Activated naive CD4-positive, alpha-beta T cell treated with anti-CD3 and anti-CD28 coated beads, Interleukin-2, amount 10 ng/mL, durations not matched to agents 7 days and 5 days (primary cell): ENCODE measurements around the gene HTRA3.

Experiments
- CTCF ChIA-PET: fragments of 350-600 bp; sonication (Branson Sonifier 250); formaldehyde crosslinking; loops from one replicate; lab custom pipeline; 2021; ENCODE audit warnings: antibody characterized with exemption; lab: Charles Lee
- DNase-seq: peaks from one replicate; pipeline ENCODE4 v3.0.0-alpha.2; 2020
- H3K27ac Mint-ChIP-seq: one replicate; pipeline ENCODE4 v1.8.0; 2021; ENCODE audit warnings: mild to moderate bottlenecking, moderate library complexity, mixed read lengths
- H3K27me3 Mint-ChIP-seq: one replicate; pipeline ENCODE4 v1.8.0; 2021; ENCODE audit warnings: mild to moderate bottlenecking, mixed read lengths
- H3K36me3 Mint-ChIP-seq: one replicate; pipeline ENCODE4 v1.8.0; 2021; ENCODE audit warnings: mixed read lengths
- H3K4me1 Mint-ChIP-seq: one replicate; pipeline ENCODE4 v1.8.0; 2021; ENCODE audit warnings: mixed read lengths
- H3K4me3 Mint-ChIP-seq: one replicate; pipeline ENCODE4 v1.8.0; 2021; ENCODE audit warnings: mild to moderate bottlenecking, moderate library complexity, mixed read lengths
- H3K9me3 Mint-ChIP-seq: one replicate; pipeline ENCODE4 v1.8.0; 2021; ENCODE audit warnings: mixed read lengths

HTRA3 gene

DNA sequence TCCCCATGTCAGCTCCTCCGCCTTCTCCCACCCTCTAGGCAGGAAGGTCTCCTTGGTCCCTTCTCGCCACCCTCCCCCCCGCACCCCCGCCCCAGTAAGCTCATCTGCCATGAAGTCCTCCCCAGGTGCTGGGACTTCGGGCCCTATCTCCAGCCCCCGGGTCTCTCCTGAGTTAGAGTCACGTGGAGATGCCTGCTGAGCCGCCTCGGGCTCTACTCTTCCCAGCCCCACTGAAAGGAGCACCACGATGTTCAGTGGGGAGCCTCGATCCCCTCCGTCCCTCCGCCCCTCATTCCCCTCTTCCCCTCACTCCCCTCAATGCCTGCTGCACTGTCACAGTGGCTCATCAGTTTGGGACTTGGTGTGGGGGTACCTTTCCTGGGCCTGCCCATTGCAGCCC is 3.9 kb downstream of the HTRA3 start:
- no peaks in the 10 kb centered on the region for H3K9me3 Mint-ChIP-seq
- no peak overlapping the region for H3K27ac Mint-ChIP-seq
- no peaks in the 10 kb centered on the region for H3K4me1 Mint-ChIP-seq
- H3K36me3 Mint-ChIP-seq = no peaks in the 10 kb centered on the region
- no peak for DNase-seq
- H3K4me3 Mint-ChIP-seq = no peak overlapping the region
- CTCF ChIA-PET = no interaction called here
- H3K27me3 Mint-ChIP-seq = peaks cover 60% of the 10 kb centered on the region

DNA sequence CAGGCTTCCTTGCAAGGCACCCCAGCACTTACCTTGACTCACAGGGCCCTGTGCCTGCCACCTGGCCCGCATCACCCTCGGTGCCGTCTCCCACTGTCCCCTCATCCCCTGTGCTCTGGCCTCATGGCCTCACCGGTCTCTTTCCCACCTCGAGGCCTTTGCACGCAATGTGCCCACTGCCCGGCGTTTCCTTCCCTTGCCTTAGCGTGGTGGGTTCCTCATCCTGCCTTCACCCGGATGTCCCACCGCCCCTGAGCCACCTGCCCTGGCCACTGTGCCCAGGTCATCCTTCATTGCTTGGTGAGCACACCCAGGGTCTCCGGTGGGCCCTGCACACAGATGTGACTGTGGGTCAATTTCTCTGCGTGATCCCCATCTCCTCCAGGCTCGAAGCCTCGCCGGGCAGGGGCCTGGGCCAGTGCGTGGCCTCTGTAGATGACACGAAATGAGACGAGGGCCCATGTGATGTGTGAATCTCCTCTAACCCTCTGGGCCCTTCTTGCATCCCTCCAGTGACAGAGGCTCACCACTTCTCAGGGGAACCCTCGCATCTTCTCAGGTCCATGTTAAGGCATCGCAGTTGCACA is 4.6 kb downstream of the HTRA3 start:
- H3K27ac Mint-ChIP-seq = no peak overlapping the region
- CTCF ChIA-PET = no interaction called here
- H3K27me3 Mint-ChIP-seq = peaks cover 53% of the 10 kb centered on the region
- H3K36me3 Mint-ChIP-seq = no peaks in the 10 kb centered on the region
- no peaks in the 10 kb centered on the region for H3K9me3 Mint-ChIP-seq
- no peak overlapping the region for H3K4me3 Mint-ChIP-seq
- DNase-seq = no peak
- no peaks in the 10 kb centered on the region for H3K4me1 Mint-ChIP-seq

- Mint-ChIP-seq H3K27ac (no peak overlapping the region), H3K4me3 (no peak overlapping the region), H3K27me3 (peaks cover 49% of the 10 kb centered on the region), H3K36me3 (no peaks in the 10 kb centered on the region), H3K4me1 (no peaks in the 10 kb centered on the region), H3K9me3 (no peaks in the 10 kb centered on the region)
- CTCF ChIA-PET = no interaction called here
- no peak for DNase-seq
Measured at GRCh38 chr4:8274765-8275547, 5.4 kb downstream of the HTRA3 start.

- Mint-ChIP-seq H3K4me1 (no peaks in the 10 kb centered on the region), H3K4me3 (no peak overlapping the region), H3K36me3 (no peaks in the 10 kb centered on the region), H3K9me3 (no peaks in the 10 kb centered on the region), H3K27ac (no peak overlapping the region), H3K27me3 (peaks cover 44% of the 10 kb centered on the region)
- CTCF ChIA-PET = no interaction called here
- no peak for DNase-seq
Measured at GRCh38 chr4:8275548-8275910, 6.0 kb downstream of the HTRA3 start.

DNA sequence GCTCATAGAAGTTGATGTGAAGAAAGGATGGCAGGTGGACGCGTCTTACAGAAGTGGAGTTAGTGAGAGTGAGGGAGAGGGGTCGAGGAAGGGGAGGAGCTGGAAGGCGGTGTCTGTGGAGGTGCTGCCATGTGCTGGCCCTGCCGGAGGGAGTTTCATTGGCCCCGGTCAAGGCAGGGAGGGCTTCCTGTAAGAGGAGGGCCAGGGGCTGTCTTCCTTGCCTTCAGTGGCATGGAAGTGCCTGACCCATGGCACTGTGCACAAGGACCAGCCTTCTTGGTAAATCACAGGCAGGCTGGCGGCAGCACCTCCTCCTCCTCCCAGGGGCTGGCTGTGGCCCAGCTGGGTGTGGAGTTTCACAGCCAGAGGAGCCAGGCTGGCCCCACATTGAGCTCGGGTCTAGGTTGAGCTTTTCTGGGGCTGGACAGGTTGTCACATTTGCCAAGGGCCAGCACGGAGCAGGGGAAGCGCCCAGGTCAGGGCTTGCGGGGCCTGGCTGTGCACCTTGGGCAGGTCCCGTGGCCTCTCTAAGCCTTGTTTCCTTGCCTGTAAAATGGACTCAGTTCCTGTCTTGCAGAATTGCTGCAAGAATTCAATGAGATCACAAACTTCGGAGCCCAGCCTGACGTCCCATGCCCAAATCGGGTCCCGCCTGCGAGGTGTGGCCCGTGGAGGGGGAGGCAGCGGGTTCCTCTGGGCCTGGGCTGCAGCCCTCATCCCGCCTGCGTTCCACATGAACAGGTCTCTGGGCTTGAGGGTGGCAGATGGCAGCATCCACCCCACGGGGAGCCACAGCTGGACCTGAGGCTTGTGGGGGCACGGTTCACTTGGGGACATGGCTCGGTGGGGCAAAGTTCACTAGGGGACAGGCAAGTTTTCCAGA is 7.0 kb downstream of the HTRA3 start:
- H3K27ac Mint-ChIP-seq = no peak overlapping the region
- CTCF ChIA-PET = no interaction called here
- no peaks in the 10 kb centered on the region for H3K36me3 Mint-ChIP-seq
- H3K4me3 Mint-ChIP-seq = no peak overlapping the region
- DNase-seq = no peak
- peaks cover 33% of the 10 kb centered on the region for H3K27me3 Mint-ChIP-seq
- no peaks in the 10 kb centered on the region for H3K9me3 Mint-ChIP-seq
- no peaks in the 10 kb centered on the region for H3K4me1 Mint-ChIP-seq

- H3K36me3 Mint-ChIP-seq = no peaks in the 10 kb centered on the region
- H3K27me3 Mint-ChIP-seq = peaks cover 24% of the 10 kb centered on the region
- H3K9me3 Mint-ChIP-seq = no peaks in the 10 kb centered on the region
- no peak overlapping the region for H3K4me3 Mint-ChIP-seq
- no peak for DNase-seq
- no peak overlapping the region for H3K27ac Mint-ChIP-seq
- H3K4me1 Mint-ChIP-seq = no peaks in the 10 kb centered on the region
- CTCF ChIA-PET = no interaction called here
Measured at GRCh38 chr4:8277356-8278008, 7.9 kb downstream of the HTRA3 start.

DNA sequence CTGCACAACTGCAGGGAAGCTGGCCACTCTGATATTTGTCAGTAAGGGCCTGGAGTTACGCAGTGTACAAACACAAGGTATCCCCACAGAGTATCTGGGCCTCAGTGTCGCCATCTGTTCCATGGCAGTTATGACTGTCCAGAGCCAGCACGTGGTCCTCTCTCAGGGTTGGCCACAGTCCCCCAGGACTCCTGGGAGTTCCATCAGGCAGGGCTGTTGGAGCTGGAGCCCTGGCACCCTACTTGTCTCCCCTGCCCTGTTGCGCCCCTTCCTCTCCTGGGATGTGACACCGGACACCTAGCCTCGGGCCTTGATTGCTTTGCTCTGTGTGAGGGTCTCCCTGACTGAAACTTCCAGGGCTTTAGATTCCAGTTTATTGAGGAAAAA is 8.4 kb downstream of the HTRA3 start:
- Mint-ChIP-seq H3K4me1 (no peaks in the 10 kb centered on the region), H3K4me3 (no peak overlapping the region), H3K9me3 (no peaks in the 10 kb centered on the region), H3K27me3 (peaks cover 21% of the 10 kb centered on the region), H3K36me3 (no peaks in the 10 kb centered on the region), H3K27ac (no peak overlapping the region)
- CTCF ChIA-PET = no interaction called here
- no peak for DNase-seq

- Mint-ChIP-seq H3K4me3 (no peak overlapping the region), H3K9me3 (no peaks in the 10 kb centered on the region), H3K27me3 (peaks cover 16% of the 10 kb centered on the region), H3K27ac (no peak overlapping the region), H3K36me3 (no peaks in the 10 kb centered on the region), H3K4me1 (no peaks in the 10 kb centered on the region)
- no peak for DNase-seq
- CTCF ChIA-PET = no interaction called here
Measured at GRCh38 chr4:8278421-8279287, 9.1 kb downstream of the HTRA3 start.

GRCh38 chr4:8279321-8280157 is 10.0 kb downstream of the HTRA3 start:
- no peak overlapping the region for H3K27ac Mint-ChIP-seq
- peaks cover 9% of the 10 kb centered on the region for H3K27me3 Mint-ChIP-seq
- CTCF ChIA-PET = no interaction called here
- H3K4me1 Mint-ChIP-seq = no peaks in the 10 kb centered on the region
- no peaks in the 10 kb centered on the region for H3K36me3 Mint-ChIP-seq
- no peak for DNase-seq
- H3K9me3 Mint-ChIP-seq = no peaks in the 10 kb centered on the region
- H3K4me3 Mint-ChIP-seq = no peak overlapping the region

DNA sequence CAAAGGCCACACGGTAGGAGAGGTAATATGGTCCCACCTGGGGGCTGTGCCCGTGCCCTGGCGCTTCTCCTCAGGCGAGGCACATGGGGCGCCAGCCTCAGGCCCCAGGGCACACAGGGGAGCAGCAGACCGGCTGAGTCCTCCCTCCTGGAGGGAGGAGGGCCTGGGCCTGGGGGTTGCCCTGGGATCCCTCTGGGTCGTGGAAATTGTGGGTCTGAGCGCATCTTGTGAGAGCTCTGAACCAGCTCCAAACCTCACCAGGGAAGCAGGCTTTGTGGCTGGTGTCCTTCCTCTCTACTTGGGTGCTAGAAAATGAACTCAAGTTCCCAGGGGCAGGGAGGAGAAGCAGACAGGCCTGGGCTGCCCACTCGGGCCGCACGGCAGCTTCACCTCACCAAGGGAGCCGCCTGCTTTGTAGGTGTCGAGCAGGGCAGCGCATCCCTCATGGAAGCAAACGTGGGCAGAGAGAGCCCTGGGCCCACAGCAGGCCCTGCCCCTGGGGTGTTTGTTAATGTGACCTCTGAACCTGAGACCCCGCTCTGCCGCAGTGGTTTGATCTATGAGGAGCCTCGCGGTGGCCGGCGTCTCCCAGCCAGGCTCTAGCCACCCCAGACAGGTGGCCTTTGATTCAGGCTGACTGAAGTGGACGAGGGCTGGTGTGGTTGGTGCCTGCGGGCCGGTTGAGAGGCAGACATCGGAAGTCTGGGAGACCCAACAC is 10.8 kb downstream of the HTRA3 start:
- H3K27ac Mint-ChIP-seq = no peak overlapping the region
- H3K4me1 Mint-ChIP-seq = no peaks in the 10 kb centered on the region
- no peaks in the 10 kb centered on the region for H3K9me3 Mint-ChIP-seq
- no peak for DNase-seq
- no peak overlapping the region for H3K4me3 Mint-ChIP-seq
- CTCF ChIA-PET = no interaction called here
- H3K27me3 Mint-ChIP-seq = peaks cover 6% of the 10 kb centered on the region
- H3K36me3 Mint-ChIP-seq = no peaks in the 10 kb centered on the region

GRCh38 chr4:8280876-8281440 is 11.4 kb downstream of the HTRA3 start:
- H3K27me3 Mint-ChIP-seq = peaks cover 4% of the 10 kb centered on the region
- no peaks in the 10 kb centered on the region for H3K4me1 Mint-ChIP-seq
- H3K36me3 Mint-ChIP-seq = no peaks in the 10 kb centered on the region
- H3K27ac Mint-ChIP-seq = no peak overlapping the region
- CTCF ChIA-PET = no interaction called here
- no peaks in the 10 kb centered on the region for H3K9me3 Mint-ChIP-seq
- DNase-seq = no peak
- H3K4me3 Mint-ChIP-seq = no peak overlapping the region

DNA sequence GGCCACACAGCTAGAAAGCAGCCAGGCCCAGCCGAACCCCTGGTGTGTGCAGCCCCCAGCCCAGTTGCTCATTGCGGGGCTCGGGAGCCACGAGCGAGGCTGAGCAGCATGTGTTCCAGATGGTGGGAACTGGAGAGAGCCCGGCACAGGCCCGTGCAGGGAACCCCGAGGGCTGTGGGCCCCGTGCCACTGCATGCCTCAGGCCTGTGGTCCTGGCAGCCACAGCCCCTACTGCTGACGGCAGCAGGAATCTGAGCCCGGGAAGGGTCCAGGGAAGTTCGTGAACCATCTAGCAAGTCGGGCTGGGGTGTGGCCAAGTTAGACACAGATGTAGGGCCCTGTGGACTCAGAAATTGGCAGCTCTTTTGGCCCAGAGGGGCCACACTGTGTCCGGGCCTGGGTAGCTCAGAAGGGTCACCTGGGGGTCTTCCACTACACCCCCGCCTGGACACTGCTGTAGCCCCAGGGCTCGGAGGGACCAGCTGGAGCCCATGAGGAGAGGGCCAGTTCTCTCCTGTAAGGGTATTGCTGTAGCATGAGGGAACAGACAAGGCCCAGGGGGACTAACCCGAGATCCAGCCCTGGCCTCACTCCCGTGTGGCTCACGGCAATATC is 12.1 kb downstream of the HTRA3 start:
- H3K4me1 Mint-ChIP-seq = no peaks in the 10 kb centered on the region
- CTCF ChIA-PET = no interaction called here
- H3K27ac Mint-ChIP-seq = no peak overlapping the region
- no peaks in the 10 kb centered on the region for H3K36me3 Mint-ChIP-seq
- H3K9me3 Mint-ChIP-seq = no peaks in the 10 kb centered on the region
- no peak for DNase-seq
- peaks cover 4% of the 10 kb centered on the region for H3K27me3 Mint-ChIP-seq
- H3K4me3 Mint-ChIP-seq = no peak overlapping the region
